Calu3 (cell line): ENCODE data around the gene GPR82. TPM values are rescaled to one million over a fixed set of nuclear protein-coding genes. Genes with fewer than 3 reads are reported as not detected.

Experiments
- BruUV-seq: library from RNA; stranded (reverse); fragments of 400-500 nt; replicated peaks from 2 replicates; lab custom pipeline; 2021; lab: Mats Ljungman, UMichigan
- CTCF ChIA-PET: fragments of 300-600 bp; sonication (Branson Sonifier 250); formaldehyde crosslinking; loops from one replicate; lab custom pipeline; 2022; ENCODE audit warnings: antibody characterized with exemption; lab: Charles Lee
- DNase-seq: peaks from one replicate; pipeline ENCODE4 v3.0.0; 2022
- H3K27ac Mint-ChIP-seq: one replicate; pipeline ENCODE4 v1.8.0; 2022; ENCODE audit warnings: mixed read lengths; ENCODE audit not compliant: unreplicated experiment
- H3K27me3 Mint-ChIP-seq: one replicate; pipeline ENCODE4 v1.8.0; 2022; ENCODE audit warnings: mixed read lengths; ENCODE audit not compliant: unreplicated experiment
- H3K36me3 Mint-ChIP-seq: one replicate; pipeline ENCODE4 v1.8.0; 2022; ENCODE audit warnings: mild to moderate bottlenecking, moderate library complexity, mixed read lengths; ENCODE audit not compliant: insufficient read depth, unreplicated experiment
- H3K4me1 Mint-ChIP-seq: one replicate; pipeline ENCODE4 v1.8.0; 2022; ENCODE audit warnings: mild to moderate bottlenecking, low read depth, mixed read lengths; ENCODE audit not compliant: unreplicated experiment
- H3K4me3 Mint-ChIP-seq: one replicate; pipeline ENCODE4 v1.8.0; 2022; ENCODE audit warnings: mild to moderate bottlenecking, low read depth, moderate library complexity, mixed read lengths; ENCODE audit not compliant: unreplicated experiment
- H3K9me3 Mint-ChIP-seq: one replicate; pipeline ENCODE4 v1.8.0; 2022; ENCODE audit warnings: low read depth, mixed read lengths; ENCODE audit not compliant: unreplicated experiment
- intact Hi-C: fragments of 100-400 bp; cut with micrococcal nuclease; formaldehyde crosslinking; loops from one replicate; pipeline ENCODE4 v1.10.0; 2022; ENCODE audit not compliant: unreplicated experiment
- total RNA-seq: library from RNA; stranded (reverse); gene quantifications from 2 replicates; pipeline ENCODE4 v1.2.3, GENCODE V29; 2022
- TF ChIP-seq, protein P1 (sequence below): fragments of 200-600 bp; IDR thresholded peaks from one replicate; pipeline ENCODE4 v1.8.0; 2022; ENCODE audit warnings: antibody characterized with exemption; ENCODE audit not compliant: unreplicated experiment

GPR82 gene
- total RNA-seq, 1 experiment from 2014 or later: not detected

DNA sequence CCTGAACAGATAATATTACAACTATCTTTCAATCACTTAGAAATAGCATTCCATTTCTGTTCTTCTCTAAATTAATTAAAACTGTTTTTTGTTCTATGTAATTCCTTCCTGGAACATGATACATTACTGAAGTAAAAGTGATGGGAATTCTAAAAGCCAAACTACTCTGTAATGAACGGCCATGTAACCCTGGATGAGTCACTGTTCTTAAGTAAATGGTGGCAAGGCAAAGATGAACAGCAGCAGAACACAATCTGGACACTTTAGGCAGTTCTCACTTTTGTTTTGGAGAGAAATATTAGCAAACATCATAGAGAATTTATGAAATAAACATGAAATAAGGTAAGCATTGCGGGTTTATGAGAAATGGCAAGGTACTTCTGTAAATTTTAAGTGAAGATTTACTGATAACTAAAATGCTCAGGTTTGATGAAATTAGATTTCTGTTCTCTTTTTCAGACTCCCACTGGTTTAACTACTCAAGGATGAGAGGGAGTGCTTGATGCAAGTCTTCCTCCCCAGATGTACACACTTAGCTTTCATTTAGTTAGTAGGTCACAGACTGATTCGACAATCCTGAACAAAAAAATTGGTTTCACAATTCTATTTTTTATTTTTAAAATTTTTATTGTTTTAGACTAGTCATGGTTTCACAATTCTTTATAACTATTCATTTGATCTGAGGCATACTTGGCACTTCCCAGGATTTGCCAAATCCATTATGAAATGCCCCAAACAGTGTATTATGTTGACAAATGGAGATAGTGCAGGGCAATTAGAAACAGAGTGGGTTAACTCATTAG lies 964 bp upstream of the GPR82 start:
- Mint-ChIP-seq H3K27ac (no peak overlapping the region), H3K9me3 (peaks cover 6% of the 10 kb centered on the region), H3K4me3 (no peak overlapping the region), H3K4me1 (peaks cover 21% of the 10 kb centered on the region), H3K27me3 (no peaks in the 10 kb centered on the region), H3K36me3 (no peaks in the 10 kb centered on the region)
- BruUV-seq: no TSS peak
- no peak for DNase-seq
- TF ChIP-seq, protein P1, sequence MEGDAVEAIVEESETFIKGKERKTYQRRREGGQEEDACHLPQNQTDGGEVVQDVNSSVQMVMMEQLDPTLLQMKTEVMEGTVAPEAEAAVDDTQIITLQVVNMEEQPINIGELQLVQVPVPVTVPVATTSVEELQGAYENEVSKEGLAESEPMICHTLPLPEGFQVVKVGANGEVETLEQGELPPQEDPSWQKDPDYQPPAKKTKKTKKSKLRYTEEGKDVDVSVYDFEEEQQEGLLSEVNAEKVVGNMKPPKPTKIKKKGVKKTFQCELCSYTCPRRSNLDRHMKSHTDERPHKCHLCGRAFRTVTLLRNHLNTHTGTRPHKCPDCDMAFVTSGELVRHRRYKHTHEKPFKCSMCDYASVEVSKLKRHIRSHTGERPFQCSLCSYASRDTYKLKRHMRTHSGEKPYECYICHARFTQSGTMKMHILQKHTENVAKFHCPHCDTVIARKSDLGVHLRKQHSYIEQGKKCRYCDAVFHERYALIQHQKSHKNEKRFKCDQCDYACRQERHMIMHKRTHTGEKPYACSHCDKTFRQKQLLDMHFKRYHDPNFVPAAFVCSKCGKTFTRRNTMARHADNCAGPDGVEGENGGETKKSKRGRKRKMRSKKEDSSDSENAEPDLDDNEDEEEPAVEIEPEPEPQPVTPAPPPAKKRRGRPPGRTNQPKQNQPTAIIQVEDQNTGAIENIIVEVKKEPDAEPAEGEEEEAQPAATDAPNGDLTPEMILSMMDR: no peak
- intact Hi-C loops: no loop called here
- CTCF ChIA-PET: no interaction called here

DNA sequence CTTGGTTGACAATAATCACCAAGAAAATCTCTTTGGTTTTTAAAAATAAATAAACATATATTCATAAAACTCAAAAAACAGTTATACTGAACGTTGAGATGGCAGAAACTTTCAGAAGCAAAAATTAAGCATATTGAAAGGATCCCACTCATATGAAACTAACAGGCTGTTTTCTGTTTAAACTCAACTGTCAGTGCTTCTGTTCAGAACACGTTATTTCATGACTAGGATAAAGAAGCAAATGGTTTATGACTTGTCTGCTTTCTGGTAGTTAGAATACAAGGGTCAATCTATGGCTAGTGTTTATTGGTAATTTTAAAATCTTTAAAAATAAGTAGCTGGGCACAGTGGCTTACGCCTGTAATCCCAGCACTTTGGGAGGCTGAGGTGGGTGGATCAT lies 4.1 kb downstream of the GPR82 start:
- Mint-ChIP-seq H3K4me1 (no peaks in the 10 kb centered on the region), H3K9me3 (no peaks in the 10 kb centered on the region), H3K27ac (no peak overlapping the region), H3K4me3 (no peak overlapping the region), H3K27me3 (no peaks in the 10 kb centered on the region), H3K36me3 (no peaks in the 10 kb centered on the region)
- intact Hi-C loops: no loop called here
- DNase-seq: no peak
- TF ChIP-seq, protein P1: no peak
- BruUV-seq: no TSS peak
- CTCF ChIA-PET: no interaction called here

DNA sequence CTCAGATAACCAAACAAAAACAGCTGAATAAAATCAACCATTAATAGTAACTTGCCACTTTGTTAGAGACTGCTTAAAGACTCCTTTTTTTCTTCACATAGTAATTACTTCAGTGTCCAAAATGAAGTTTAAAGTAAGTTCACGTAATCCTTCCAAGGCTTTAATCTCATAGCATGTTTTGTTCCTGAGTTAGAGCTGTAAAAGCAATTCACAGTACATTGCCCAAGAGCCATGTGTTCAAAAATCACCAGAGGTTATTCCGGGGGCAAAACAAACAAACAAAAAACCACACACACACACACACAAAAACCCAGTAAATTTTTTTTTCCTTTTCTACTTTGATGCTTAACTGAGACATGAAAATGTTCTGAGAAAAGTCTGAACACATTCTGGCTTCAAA lies 6.1 kb downstream of the GPR82 start:
- Mint-ChIP-seq H3K36me3 (no peaks in the 10 kb centered on the region), H3K4me3 (no peak overlapping the region), H3K27me3 (no peaks in the 10 kb centered on the region), H3K4me1 (no peaks in the 10 kb centered on the region), H3K9me3 (no peaks in the 10 kb centered on the region), H3K27ac (no peak overlapping the region)
- intact Hi-C loops: no loop called here
- DNase-seq: no peak
- BruUV-seq: no TSS peak
- TF ChIP-seq, protein P1: no peak
- CTCF ChIA-PET: interaction anchor here (0.6 kb wide), 1 partner anchor 10 kb away, joined by 3 read pairs; no protein-coding TSS in a partner anchor

DNA sequence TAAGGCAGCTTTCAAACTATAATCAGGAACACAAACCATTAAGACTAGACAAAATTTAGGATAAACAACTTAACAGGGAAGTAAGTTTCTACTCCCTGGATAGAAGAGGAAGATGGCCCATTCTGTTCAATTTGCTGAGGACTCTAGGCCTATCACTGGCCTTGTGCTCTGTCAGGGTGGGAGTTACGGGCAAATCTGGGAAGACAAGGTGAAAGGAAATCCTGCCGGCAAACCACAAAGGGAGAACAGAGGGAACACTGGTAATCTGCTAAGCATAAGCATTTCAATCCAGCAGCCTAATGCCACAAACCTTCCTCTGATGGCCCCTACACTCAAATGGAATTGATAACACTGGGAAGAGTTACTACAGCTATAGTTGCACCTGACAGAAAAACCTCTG lies 8.3 kb downstream of the GPR82 start:
- CTCF ChIA-PET: no interaction called here
- intact Hi-C loops: no loop called here
- H3K27ac Mint-ChIP-seq: no peak overlapping the region
- TF ChIP-seq, protein P1: no peak
- BruUV-seq: no TSS peak
- no peaks in the 10 kb centered on the region for H3K36me3 Mint-ChIP-seq
- no peak overlapping the region for H3K4me3 Mint-ChIP-seq
- no peaks in the 10 kb centered on the region for H3K27me3 Mint-ChIP-seq
- H3K9me3 Mint-ChIP-seq: no peaks in the 10 kb centered on the region
- peaks cover 7% of the 10 kb centered on the region for H3K4me1 Mint-ChIP-seq
- DNase-seq: no peak
